GM23338 (cell line): Measurements from ENCODE around the gene MRGPRF. TPM values are rescaled to one million over a fixed set of nuclear protein-coding genes. Genes with fewer than 3 reads are reported as not detected.

Experiments
- ATAC-seq: fragments of 200-7000 bp; cut with Tn5 transposase; 3 replicates; pipeline ENCODE4 v1.9.1; 2020
- DNase-seq: peaks from one replicate; pipeline ENCODE4 v3.0.0-alpha.2; 2015; ENCODE audit warnings: low spot score
- H2AFZ ChIP-seq: fragments of 200-600 bp; sonication (generic); 2 replicates; pipeline ENCODE4 v1.8.0; 2016; ENCODE audit warnings: antibody characterized with exemption, mild to moderate bottlenecking, moderate library complexity
- H3F3A ChIP-seq: fragments of 200-600 bp; sonication (generic); replicated peaks from 2 replicates; pipeline ENCODE4 v1.8.0; 2017; ENCODE audit warnings: antibody characterized with exemption, mixed run types, low read depth
- H3K27ac ChIP-seq: fragments of 200-600 bp; sonication (generic); 2 replicates; pipeline ENCODE4 v1.6.1; 2016; ENCODE audit warnings: low read depth
- H3K27me3 ChIP-seq: fragments of 200-600 bp; sonication (generic); 2 replicates; pipeline ENCODE4 v1.8.0; 2016; ENCODE audit warnings: mild to moderate bottlenecking, mixed run types, moderate library complexity; ENCODE audit not compliant: insufficient read depth
- H3K36me3 ChIP-seq: fragments of 200-600 bp; sonication (generic); 2 replicates; pipeline ENCODE4 v1.8.0; 2016; ENCODE audit warnings: mild to moderate bottlenecking; ENCODE audit not compliant: insufficient read depth
- H3K4me1 ChIP-seq: fragments of 200-600 bp; sonication (generic); 2 replicates; pipeline ENCODE4 v1.8.0; 2016; ENCODE audit warnings: mild to moderate bottlenecking, moderate library complexity; ENCODE audit not compliant: insufficient read depth
- H3K4me2 ChIP-seq: fragments of 200-600 bp; sonication (generic); 2 replicates; pipeline ENCODE4 v1.7.1; 2017; ENCODE audit warnings: mixed run types
- H3K4me3 ChIP-seq: fragments of 200-600 bp; sonication (generic); 2 replicates; pipeline ENCODE4 v1.6.1; 2016; ENCODE audit warnings: mixed run types
- H3K79me2 ChIP-seq: fragments of 200-600 bp; sonication (generic); replicated peaks from 2 replicates; pipeline ENCODE4 v1.8.0; 2017; ENCODE audit warnings: mild to moderate bottlenecking; ENCODE audit not compliant: insufficient read depth
- H3K9me2 ChIP-seq: fragments of 200-600 bp; sonication (generic); 2 replicates; pipeline ENCODE4 v1.8.0; 2017; ENCODE audit not compliant: insufficient read depth
- H4K20me1 ChIP-seq: fragments of 200-600 bp; sonication (generic); replicated peaks from 2 replicates; pipeline ENCODE4 v1.8.0; 2017; ENCODE audit warnings: mild to moderate bottlenecking; ENCODE audit not compliant: insufficient read depth
- H3K27ac Mint-ChIP-seq: 2 replicates; pipeline ENCODE4 v1.8.0; 2020; ENCODE audit warnings: inconsistent platforms, mild to moderate bottlenecking, moderate library complexity, mixed read lengths
- H3K27me3 Mint-ChIP-seq: 3 replicates; pipeline ENCODE4 v1.8.0; 2022; ENCODE audit warnings: low read depth, mild to moderate bottlenecking, moderate library complexity, mixed read lengths, inconsistent platforms; ENCODE audit not compliant: insufficient read depth, poor library complexity
- H3K36me3 Mint-ChIP-seq: 3 replicates; pipeline ENCODE4 v1.8.0; 2021; ENCODE audit warnings: low read depth, mild to moderate bottlenecking, inconsistent platforms, moderate library complexity, mixed read lengths
- H3K4me1 Mint-ChIP-seq: 3 replicates; pipeline ENCODE4 v1.8.0; 2020; ENCODE audit warnings: mild to moderate bottlenecking, inconsistent platforms, mixed read lengths
- H3K4me3 Mint-ChIP-seq: 3 replicates; pipeline ENCODE4 v1.8.0; 2021; ENCODE audit warnings: moderate library complexity, mild to moderate bottlenecking, inconsistent platforms, mixed read lengths
- H3K9me3 Mint-ChIP-seq: 3 replicates; pipeline ENCODE4 v1.8.0; 2020; ENCODE audit warnings: moderate library complexity, mild to moderate bottlenecking, inconsistent platforms, mixed read lengths
- EZH2 ChIP-seq: fragments of 200-600 bp; sonication (generic); IDR thresholded peaks from one replicate; pipeline ENCODE4 v1.8.0; 2017; ENCODE audit warnings: antibody characterized with exemption, mild to moderate bottlenecking, low read depth; ENCODE audit not compliant: unreplicated experiment
- NANOG ChIP-seq: IDR thresholded peaks from 2 replicates; pipeline ENCODE4 v1.6.1; 2016; ENCODE audit warnings: antibody characterized with exemption, borderline replicate concordance
- STAT1 ChIP-seq: IDR thresholded peaks from one replicate; pipeline ENCODE4 v1.6.1; 2016; ENCODE audit warnings: antibody characterized with exemption; ENCODE audit not compliant: unreplicated experiment
- ZNF114 ChIP-seq: fragments of 250-450 bp; sonication (Bioruptor Pico); IDR thresholded peaks from 2 replicates; pipeline ENCODE4 v1.5.0; 2020; ENCODE audit warnings: mild to moderate bottlenecking, moderate library complexity
- ZNF331 ChIP-seq: fragments of 250-450 bp; sonication (Bioruptor Pico); IDR thresholded peaks from 2 replicates; pipeline ENCODE4 v1.5.0; 2020; ENCODE audit warnings: low read depth, mild to moderate bottlenecking, moderate library complexity
- polyA plus RNA-seq: library from polyadenylated mRNA; unstranded; fragments of >200 nt; fragmentation: Nextera tagmentation; extraction: Ambion mirVana; gene quantifications from 2 replicates; pipeline ENCODE4 v1.2.1, GENCODE V29; 2016
- total RNA-seq: library from RNA; depleted of rRNA; stranded (reverse); fragments of >200 nt; shearing (Covaris generic); gene quantifications from 2 replicates; pipeline ENCODE4 v1.2.3, GENCODE V29; 2014
- TF ChIP-seq, protein P1 (sequence below): fragments of 250-450 bp; sonication (Bioruptor Pico); IDR thresholded peaks from 2 replicates; pipeline ENCODE4 v1.5.0; 2020; ENCODE audit warnings: mild to moderate bottlenecking, moderate library complexity
- TF ChIP-seq, protein P2 (sequence below): IDR thresholded peaks from 2 replicates; pipeline ENCODE4 v1.6.1; 2016; ENCODE audit warnings: antibody characterized with exemption
- TF ChIP-seq, protein P3 (sequence below), 2 experiments: fragments of 200-600 bp in 1 of 2; sonication (generic) in 1 of 2; conservative IDR thresholded peaks; 2 replicates each; pipeline versions ENCODE4 v1.5.1 to v1.6.1; 2016 to 2017; ENCODE audit warnings: antibody characterized with exemption in 2 of 2, low read depth in 2 of 2, mild to moderate bottlenecking in 2 of 2, moderate library complexity in 1 of 2

MRGPRF gene
- total and polyA plus RNA-seq, 2 experiments from 2014 or later, result 3.3 to 9.0 TPM

DNA sequence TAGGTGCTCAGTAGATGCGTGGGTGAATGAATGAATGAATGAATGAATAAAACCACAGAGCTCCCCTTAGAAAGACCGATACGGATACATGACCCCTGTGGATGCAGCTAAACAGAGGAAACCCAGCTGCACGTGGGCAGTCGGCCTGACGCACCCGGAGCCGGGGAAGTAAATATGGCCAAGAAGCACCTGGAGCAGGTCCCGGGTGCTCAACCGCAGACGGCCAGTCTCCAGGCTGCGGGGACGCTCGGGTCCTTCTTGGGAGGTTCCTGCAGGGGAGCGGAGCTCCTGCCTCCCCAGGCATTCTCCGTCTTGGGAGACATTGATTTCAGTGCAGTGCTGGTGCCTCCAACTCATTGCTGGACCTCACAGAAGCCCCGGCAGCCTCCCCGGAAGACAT, 24.0 kb upstream of the MRGPRF start (continued):
- TF ChIP-seq, protein P1, sequence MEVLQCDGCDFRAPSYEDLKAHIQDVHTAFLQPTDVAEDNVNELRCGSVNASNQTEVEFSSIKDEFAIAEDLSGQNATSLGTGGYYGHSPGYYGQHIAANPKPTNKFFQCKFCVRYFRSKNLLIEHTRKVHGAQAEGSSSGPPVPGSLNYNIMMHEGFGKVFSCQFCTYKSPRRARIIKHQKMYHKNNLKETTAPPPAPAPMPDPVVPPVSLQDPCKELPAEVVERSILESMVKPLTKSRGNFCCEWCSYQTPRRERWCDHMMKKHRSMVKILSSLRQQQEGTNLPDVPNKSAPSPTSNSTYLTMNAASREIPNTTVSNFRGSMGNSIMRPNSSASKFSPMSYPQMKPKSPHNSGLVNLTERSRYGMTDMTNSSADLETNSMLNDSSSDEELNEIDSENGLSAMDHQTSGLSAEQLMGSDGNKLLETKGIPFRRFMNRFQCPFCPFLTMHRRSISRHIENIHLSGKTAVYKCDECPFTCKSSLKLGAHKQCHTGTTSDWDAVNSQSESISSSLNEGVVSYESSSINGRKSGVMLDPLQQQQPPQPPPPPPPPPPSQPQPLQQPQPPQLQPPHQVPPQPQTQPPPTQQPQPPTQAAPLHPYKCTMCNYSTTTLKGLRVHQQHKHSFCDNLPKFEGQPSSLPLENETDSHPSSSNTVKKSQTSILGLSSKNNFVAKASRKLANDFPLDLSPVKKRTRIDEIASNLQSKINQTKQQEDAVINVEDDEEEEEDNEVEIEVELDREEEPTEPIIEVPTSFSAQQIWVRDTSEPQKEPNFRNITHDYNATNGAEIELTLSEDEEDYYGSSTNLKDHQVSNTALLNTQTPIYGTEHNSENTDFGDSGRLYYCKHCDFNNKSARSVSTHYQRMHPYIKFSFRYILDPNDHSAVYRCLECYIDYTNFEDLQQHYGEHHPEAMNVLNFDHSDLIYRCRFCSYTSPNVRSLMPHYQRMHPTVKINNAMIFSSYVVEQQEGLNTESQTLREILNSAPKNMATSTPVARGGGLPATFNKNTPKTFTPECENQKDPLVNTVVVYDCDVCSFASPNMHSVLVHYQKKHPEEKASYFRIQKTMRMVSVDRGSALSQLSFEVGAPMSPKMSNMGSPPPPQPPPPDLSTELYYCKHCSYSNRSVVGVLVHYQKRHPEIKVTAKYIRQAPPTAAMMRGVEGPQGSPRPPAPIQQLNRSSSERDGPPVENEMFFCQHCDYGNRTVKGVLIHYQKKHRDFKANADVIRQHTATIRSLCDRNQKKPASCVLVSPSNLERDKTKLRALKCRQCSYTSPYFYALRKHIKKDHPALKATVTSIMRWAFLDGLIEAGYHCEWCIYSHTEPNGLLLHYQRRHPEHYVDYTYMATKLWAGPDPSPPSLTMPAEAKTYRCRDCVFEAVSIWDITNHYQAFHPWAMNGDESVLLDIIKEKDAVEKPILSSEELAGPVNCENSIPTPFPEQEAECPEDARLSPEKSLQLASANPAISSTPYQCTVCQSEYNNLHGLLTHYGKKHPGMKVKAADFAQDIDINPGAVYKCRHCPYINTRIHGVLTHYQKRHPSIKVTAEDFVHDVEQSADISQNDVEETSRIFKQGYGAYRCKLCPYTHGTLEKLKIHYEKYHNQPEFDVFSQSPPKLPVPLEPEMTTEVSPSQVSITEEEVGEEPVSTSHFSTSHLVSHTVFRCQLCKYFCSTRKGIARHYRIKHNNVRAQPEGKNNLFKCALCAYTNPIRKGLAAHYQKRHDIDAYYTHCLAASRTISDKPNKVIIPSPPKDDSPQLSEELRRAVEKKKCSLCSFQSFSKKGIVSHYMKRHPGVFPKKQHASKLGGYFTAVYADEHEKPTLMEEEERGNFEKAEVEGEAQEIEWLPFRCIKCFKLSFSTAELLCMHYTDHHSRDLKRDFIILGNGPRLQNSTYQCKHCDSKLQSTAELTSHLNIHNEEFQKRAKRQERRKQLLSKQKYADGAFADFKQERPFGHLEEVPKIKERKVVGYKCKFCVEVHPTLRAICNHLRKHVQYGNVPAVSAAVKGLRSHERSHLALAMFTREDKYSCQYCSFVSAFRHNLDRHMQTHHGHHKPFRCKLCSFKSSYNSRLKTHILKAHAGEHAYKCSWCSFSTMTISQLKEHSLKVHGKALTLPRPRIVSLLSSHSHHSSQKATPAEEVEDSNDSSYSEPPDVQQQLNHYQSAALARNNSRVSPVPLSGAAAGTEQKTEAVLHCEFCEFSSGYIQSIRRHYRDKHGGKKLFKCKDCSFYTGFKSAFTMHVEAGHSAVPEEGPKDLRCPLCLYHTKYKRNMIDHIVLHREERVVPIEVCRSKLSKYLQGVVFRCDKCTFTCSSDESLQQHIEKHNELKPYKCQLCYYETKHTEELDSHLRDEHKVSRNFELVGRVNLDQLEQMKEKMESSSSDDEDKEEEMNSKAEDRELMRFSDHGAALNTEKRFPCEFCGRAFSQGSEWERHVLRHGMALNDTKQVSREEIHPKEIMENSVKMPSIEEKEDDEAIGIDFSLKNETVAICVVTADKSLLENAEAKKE, result no peak
- no peak for TF ChIP-seq EZH2

DNA sequence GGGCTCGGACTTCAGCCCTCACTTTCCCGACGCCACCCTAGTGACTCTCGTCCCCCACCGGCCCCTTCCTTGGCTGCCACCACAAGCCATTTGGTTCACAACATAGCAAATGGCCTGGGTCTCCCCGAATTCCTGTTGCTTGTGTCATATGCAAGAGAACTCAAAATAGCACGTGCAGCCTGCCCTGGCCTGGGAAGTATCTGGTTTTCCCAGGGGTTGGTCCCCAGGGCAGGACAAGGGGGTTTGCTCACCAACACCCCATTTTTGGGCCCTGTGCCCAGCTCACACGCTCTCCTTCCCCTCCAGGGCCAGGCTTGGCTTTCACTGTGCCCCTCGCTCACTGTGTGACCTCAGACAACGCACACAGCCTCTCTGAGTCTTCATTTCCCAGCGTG, 22.9 kb upstream of the MRGPRF start:
- no peaks in the 10 kb centered on the region for H3K36me3 ChIP-seq
- H3K27me3 ChIP-seq, result no peaks in the 10 kb centered on the region
- no peak overlapping the region for H3K4me3 Mint-ChIP-seq
- peaks cover 5% of the 10 kb centered on the region; the same call in 1 of the 2 replicates for H3K9me2 ChIP-seq
- H3K27me3 Mint-ChIP-seq, result peaks cover 2% of the 10 kb centered on the region
- peaks cover 19% of the 10 kb centered on the region for H3K4me1 Mint-ChIP-seq
- no peaks in the 10 kb centered on the region for H3K9me3 Mint-ChIP-seq
- H3K4me3 ChIP-seq, result no peak overlapping the region
- no peaks in the 10 kb centered on the region for H3K36me3 Mint-ChIP-seq
- H3K27ac Mint-ChIP-seq, result no peak overlapping the region
- ATAC-seq (no peak), DNase-seq (no peak)
- no peaks in the 10 kb centered on the region for H3K4me1 ChIP-seq
- no peak overlapping the region; the same call in 1 of the 2 replicates for H3K4me2 ChIP-seq
- H2AFZ ChIP-seq, result 0 out of 2 replicates have a peak overlapping the region, but pooled peaks have one; percentile 74
- no peaks in the 10 kb centered on the region for H4K20me1 ChIP-seq
- H3K27ac ChIP-seq, result no peak overlapping the region
- no peaks in the 10 kb centered on the region for H3F3A ChIP-seq
- H3K79me2 ChIP-seq, result no peaks in the 10 kb centered on the region
- no peak for TF ChIP-seq STAT1
- no peak for TF ChIP-seq ZNF114 (CRISPR knock-in tag)
- TF ChIP-seq, protein P2, sequence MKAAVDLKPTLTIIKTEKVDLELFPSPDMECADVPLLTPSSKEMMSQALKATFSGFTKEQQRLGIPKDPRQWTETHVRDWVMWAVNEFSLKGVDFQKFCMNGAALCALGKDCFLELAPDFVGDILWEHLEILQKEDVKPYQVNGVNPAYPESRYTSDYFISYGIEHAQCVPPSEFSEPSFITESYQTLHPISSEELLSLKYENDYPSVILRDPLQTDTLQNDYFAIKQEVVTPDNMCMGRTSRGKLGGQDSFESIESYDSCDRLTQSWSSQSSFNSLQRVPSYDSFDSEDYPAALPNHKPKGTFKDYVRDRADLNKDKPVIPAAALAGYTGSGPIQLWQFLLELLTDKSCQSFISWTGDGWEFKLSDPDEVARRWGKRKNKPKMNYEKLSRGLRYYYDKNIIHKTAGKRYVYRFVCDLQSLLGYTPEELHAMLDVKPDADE, result no peak
- no peak for TF ChIP-seq ZNF331 (CRISPR knock-in tag)
- TF ChIP-seq, protein P3, sequence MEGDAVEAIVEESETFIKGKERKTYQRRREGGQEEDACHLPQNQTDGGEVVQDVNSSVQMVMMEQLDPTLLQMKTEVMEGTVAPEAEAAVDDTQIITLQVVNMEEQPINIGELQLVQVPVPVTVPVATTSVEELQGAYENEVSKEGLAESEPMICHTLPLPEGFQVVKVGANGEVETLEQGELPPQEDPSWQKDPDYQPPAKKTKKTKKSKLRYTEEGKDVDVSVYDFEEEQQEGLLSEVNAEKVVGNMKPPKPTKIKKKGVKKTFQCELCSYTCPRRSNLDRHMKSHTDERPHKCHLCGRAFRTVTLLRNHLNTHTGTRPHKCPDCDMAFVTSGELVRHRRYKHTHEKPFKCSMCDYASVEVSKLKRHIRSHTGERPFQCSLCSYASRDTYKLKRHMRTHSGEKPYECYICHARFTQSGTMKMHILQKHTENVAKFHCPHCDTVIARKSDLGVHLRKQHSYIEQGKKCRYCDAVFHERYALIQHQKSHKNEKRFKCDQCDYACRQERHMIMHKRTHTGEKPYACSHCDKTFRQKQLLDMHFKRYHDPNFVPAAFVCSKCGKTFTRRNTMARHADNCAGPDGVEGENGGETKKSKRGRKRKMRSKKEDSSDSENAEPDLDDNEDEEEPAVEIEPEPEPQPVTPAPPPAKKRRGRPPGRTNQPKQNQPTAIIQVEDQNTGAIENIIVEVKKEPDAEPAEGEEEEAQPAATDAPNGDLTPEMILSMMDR (conservative IDR thresholded peaks at IDR 0.05; ENCODE audit: low read depth in 2 of 2), result no peak
- TF ChIP-seq NANOG, result no peak
